GOT3 (cell line): ENCODE measurements around the gene DDIT4L.
"Not testable (repeated sequence)": the region's sequence is repeated elsewhere in the genome, so short reads cannot be mapped to it uniquely, and the experiment has no call there.

Source experiments
- DNase-seq: peaks from one replicate; lab custom pipeline; 2025; ENCODE audit warnings: mixed read lengths; lab: John Stamatoyannopoulos, UW

The DDIT4L gene

DNA sequence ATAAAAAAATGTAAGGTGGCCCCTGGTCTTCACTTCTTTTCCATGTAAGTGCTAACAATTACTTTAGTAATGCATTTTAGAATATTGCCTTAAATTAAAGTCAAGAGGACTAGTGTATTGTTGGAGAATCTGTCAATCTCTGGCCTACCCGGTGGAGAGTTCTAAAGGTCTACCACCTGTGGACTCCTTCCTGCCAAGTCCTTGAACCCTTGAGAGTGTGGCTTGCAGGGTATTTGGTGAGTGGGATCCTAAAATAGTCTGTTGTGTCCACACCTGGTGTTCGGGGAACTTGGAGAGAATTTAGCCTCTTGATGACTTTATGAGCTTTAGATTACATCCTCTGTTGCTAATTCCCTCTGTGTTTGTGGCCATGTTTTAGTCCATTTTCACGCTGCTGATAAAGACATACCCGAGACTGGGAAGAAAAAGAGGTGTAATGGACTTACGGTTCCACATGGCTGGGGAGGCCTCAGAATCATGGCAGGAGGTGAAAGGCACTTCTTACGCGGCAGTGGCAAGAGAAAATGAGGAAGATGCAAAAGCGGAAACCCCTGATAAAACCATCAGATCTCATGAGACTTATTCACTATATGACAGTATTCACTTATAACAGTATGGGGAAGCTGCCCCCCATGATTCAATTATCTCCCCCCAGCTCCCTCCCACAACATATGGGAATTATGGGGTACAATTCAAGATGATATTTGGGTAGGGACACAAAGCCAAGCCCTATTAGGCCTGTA lies 23.8 kb downstream of the DDIT4L start:
- no peak for DNase-seq

DNA sequence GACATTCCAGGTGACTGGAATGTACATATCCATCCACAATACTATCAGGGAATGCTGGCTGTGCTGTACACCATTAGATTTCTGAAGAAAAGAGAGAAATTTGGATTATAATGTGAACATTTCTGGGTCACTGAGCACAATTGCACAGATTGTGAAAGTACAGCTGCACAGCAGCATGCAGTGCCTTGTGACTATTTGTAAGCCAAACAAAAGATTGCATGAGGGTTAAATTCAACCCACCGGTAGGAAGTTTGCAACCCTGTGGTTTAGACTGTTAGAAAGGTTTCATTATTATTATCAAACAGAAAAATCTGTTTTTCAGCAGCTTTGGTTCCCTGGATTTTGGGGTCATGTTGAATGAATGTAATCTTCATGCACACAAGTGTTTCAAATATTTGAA lies 24.5 kb downstream of the DDIT4L start:
- no peak for DNase-seq

DNA sequence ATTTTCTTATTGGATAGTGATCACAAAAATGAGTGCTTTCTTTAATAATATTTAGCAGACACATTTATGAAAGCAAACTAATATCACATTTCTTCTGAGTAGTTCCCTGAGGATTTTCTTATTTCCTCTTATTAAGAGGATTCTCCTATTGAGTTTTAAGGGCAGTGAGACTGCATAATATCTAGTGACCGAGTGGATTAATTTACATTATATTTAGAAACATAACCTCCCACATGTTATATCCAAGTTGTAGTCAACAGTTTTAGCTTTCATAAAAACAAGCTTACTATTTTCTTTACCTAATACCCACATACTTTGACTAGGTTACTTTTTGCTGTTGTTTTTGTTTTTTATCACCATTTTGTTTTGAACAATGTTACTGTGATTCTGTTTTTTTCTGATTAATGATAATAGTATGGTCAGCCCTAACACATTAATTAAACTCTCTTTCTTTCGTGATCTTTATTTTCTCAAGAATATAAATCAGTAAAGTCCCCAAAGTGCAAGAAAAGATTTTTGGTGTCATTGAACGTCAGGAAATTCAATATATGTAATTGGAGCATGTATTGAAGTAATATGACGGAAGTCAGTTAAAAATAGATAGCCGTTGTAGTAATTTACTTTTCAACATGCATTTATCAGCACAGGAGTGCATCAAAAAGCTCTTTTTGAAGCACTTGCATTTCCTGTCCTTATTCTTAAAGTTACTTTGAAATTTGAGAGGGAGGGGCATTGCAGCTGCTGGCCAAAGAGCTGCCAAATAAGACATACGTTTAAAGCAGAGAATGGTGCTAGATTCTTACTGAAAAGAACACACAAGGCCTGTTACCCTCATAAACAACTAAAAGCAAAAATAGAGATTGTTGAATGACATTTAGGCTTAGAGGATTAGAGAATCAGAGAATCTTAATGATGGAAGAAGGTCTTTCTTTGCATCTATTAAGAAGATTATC lies 25.2 kb downstream of the DDIT4L start:
- no peak for DNase-seq

DNA sequence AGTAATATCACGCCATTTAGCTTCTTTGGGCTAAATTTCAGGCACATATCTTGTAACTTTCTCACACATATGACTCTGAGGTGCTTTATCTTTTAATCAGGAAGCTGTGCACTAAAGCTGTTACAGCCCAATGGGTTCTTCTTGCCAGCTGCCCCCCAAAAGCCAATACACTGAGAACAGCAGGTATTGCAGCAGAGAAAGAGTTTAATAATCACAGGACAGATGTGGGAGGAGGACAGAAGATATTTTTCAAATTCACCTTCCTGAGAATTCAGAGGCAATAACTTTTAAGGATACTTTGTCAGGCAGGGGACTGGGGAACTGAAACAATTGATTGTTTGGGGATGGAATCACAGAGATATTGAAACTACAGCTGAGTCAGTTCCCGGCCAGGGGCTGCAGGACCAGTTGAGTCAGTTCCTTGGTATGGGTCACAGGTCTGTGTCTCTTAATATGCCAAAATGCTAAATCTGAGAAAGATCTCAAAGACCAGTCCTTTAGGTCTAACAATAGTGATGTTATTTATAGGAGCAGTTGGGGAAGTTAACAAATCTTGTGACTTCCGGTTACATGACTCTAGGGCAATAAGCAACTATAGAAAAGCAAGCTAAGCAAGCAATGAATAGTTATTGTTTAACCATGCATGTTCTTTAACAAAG lies 28.1 kb downstream of the DDIT4L start:
- DNase-seq, result no peak

GRCh38 chr4:100149190-100149589 lies 41.1 kb downstream of the DDIT4L start:
- no peak for DNase-seq

- no peak for DNase-seq
Measured at GRCh38 chr4:100147684-100148083, 42.6 kb downstream of the DDIT4L start.

DNA sequence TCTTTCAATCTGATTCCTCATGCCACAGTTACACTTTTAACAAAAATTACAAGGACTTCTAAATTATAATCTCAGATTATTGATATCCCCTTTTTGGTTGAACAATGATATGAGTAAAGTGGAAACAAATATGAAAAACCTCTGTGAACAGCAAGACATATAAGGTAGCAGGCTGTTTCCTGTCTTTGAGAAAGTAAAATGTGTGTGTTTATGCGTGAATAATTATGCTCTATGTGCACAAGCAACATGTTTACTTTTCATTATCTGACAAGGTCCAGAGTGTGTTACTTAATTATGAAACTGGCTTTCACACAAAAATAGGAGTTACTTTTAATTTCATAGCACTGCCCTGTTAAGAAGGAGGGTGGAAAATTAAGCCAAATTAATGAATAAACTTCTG lies 43.1 kb downstream of the DDIT4L start:
- no peak for DNase-seq

DNA sequence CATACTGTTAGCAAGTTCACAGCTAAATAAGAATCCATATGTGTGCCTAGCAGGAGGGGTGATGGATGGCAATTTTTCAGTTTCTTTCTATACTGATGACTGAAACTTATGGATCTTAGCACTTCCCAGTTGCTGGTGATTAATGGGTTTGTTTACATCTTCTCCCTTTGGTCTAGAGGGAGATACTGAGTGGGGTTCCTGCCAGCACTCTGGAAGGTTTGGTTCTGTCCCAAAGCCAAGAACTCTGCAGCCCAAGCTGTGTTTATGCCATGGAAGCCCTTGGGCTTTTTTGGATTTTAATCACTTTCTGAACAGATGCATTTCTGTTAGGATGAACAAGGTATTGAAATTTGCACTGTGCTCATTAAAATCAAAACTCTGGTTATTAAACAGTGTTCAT lies 43.5 kb downstream of the DDIT4L start:
- no peak for DNase-seq

- DNase-seq, result not testable (repeated sequence)
Measured at GRCh38 chr4:100137320-100137719, 52.9 kb downstream of the DDIT4L start.
